Measurements from ENCODE around the gene HIC2.
"Not testable (repeated sequence)": the region's sequence is repeated elsewhere in the genome, so short reads cannot be mapped to it uniquely, and the experiment has no call there.

The HIC2 gene, protein sequence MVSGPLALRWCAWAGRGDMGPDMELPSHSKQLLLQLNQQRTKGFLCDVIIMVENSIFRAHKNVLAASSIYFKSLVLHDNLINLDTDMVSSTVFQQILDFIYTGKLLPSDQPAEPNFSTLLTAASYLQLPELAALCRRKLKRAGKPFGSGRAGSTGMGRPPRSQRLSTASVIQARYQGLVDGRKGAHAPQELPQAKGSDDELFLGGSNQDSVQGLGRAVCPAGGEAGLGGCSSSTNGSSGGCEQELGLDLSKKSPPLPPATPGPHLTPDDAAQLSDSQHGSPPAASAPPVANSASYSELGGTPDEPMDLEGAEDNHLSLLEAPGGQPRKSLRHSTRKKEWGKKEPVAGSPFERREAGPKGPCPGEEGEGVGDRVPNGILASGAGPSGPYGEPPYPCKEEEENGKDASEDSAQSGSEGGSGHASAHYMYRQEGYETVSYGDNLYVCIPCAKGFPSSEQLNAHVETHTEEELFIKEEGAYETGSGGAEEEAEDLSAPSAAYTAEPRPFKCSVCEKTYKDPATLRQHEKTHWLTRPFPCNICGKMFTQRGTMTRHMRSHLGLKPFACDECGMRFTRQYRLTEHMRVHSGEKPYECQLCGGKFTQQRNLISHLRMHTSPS

GRCh38 chr22:21417227-21417746 is at the start of gene HIC2:
TSS of gene HIC2 (plus strand) at chr22:21417371. CDS start at chr22:21442832, 25,461 bp downstream.
- in situ Hi-C loops (cut with MboI; ENCODE audit: low sequenced_read_pairs), result not testable (repeated sequence)

GRCh38 chr22:21368603-21369310 is 48.4 kb upstream of the HIC2 start:
- in situ Hi-C loops (cut with MboI; ENCODE audit: low sequenced_read_pairs), result not testable (repeated sequence)

DNA sequence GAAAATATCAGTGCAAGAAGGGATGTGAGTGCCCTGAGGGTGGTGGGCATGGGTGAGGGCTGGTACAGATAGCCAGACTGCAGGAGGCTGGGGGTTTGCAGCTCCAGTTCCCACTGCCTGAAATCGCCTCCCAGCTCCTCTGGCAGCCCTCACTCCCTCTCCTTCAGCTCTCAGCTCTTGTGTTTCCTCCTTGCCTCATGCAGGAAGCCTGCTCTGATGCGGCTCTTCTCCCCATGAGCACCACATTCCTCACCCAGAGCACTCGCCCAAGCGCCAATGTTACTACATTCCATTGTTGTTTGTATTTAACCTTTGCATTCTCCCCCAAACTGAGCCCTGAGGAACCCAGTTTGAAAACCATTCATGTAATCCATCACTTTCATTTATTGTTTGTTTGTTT is 41.3 kb upstream of the HIC2 start:
- in situ Hi-C loops (cut with MboI; ENCODE audit: low sequenced_read_pairs), result not testable (repeated sequence)

GRCh38 chr22:21383701-21384467 is 33.3 kb upstream of the HIC2 start, which contains the start of gene RIMBP3B:
TSS of gene RIMBP3B (plus strand) at chr22:21383751. CDS start at chr22:21383859, 108 bp downstream.
- in situ Hi-C loops (cut with MboI; ENCODE audit: low sequenced_read_pairs), result not testable (repeated sequence)

- in situ Hi-C loops (cut with MboI; ENCODE audit: low sequenced_read_pairs), result not testable (repeated sequence)
Measured at GRCh38 chr22:21384468-21385357, 32.5 kb upstream of the HIC2 start.

DNA sequence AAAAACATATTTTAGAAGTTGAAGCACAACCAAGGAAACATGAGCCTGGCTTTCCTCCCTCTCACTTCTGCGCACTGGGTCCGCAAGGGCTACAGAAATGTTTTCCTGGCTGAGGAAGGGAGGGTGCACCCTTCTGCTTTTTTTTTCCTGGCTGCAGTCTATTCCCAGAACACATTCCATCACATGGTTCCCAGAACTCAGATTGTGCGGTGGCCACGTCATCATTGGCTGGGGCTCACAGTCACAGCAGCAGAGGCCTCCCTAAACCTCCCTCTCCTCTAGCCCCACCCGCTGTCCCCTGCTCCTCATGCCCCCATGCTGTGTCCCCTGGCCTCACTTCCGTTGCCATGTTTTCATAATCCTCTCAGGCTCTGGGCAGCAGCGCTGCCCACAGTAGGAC is 27.7 kb upstream of the HIC2 start:
- in situ Hi-C loops (cut with MboI; ENCODE audit: low sequenced_read_pairs), result not testable (repeated sequence)

GRCh38 chr22:21390013-21390412 is 27.2 kb upstream of the HIC2 start:
- in situ Hi-C loops (cut with MboI; ENCODE audit: low sequenced_read_pairs), result not testable (repeated sequence)

DNA sequence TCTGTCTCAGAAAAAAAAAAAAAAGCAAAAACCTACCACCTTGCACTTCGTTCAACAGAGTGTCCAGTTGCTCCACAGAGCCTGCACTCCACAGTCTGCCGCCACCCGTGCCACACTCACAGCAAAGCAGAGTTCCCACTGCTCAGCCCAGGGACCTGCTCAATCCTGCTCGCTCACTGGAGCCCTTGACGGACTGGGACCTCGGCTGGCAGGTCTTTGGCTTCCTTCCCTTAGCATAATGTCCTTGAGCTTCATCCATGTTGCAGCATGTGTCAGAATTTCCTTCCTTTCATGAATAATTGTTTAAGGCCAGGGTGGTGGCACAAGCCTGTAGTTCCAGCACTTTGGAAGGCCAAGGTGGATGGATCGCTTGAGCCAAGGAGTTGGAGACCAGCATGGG is 22.6 kb upstream of the HIC2 start:
- in situ Hi-C loops (cut with MboI; ENCODE audit: low sequenced_read_pairs), result not testable (repeated sequence)

GRCh38 chr22:21401197-21401969 is 15.8 kb upstream of the HIC2 start:
- in situ Hi-C loops (cut with MboI; ENCODE audit: low sequenced_read_pairs), result not testable (repeated sequence)

- in situ Hi-C loops (cut with MboI; ENCODE audit: low sequenced_read_pairs), result not testable (repeated sequence)
Measured at GRCh38 chr22:21402763-21403314, 14.3 kb upstream of the HIC2 start.

DNA sequence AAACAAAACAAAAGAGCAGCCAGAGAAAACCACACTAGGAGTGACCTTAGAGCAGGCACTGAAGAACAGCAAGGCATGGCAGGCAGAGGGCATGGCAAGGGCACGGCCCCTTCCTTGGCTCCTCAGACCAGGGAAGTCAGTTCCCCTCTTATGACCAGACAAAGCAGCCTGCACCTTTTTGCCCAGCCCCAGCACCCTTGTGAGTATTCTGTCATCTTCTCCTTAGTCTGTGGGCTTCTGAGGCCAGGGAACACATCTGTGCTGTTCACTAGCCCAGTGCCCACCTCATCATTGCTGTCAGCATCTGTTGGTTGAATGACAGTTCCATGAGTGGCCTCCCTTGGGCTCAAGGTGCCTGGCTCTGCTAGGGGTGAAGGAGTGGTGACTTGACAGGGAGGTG is 10.0 kb upstream of the HIC2 start:
- in situ Hi-C loops (cut with MboI; ENCODE audit: low sequenced_read_pairs), result not testable (repeated sequence)

DNA sequence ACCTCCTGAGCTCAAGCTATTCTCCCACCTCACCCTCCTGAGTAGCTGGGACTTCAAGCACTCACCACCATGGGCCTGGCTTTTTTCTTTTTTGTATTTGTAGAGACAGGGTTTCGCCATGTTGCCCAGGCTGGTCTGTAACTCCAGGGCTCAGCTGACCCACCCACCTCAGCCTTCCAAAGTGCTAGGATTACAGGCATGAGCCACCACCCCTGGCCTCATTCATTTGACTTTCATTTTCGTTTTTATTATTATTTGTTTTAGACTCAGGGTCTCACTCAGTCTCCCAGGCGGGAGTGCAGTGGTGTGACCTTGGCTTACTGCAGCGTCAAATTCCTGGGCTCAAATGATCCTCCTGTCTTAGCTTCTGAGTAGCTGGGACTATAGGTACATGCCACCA is 9.4 kb upstream of the HIC2 start:
- in situ Hi-C loops (cut with MboI; ENCODE audit: low sequenced_read_pairs), result not testable (repeated sequence)

DNA sequence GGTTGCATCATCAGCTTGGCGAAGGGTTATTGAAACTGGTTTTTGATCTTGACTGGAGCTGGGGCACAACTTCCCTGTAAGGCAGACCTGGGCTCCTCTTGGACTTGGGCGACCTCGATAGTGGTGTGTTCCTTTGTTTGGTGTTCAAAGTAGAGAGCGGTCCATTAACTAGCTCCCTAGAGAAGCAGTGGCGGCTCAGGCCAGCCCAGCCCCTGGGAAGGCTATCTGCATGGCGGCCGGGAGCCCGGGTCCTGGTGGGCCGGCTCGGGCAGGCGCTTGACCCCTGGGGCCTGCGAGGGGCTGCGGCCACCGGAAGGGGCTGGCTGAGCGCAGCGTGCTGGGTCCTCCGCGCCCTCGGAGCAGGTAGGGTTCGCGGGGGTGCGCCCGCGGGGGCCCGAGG is 796 bp upstream of the HIC2 start:
- in situ Hi-C loops (cut with MboI; ENCODE audit: low sequenced_read_pairs), result not testable (repeated sequence)

GRCh38 chr22:21417853-21418252 is 682 bp downstream of the HIC2 start:
- in situ Hi-C loops (cut with MboI; ENCODE audit: low sequenced_read_pairs), result not testable (repeated sequence)

- in situ Hi-C loops (cut with MboI; ENCODE audit: low sequenced_read_pairs), result not testable (repeated sequence)
Measured at GRCh38 chr22:21418974-21419638, 1.9 kb downstream of the HIC2 start.

DNA sequence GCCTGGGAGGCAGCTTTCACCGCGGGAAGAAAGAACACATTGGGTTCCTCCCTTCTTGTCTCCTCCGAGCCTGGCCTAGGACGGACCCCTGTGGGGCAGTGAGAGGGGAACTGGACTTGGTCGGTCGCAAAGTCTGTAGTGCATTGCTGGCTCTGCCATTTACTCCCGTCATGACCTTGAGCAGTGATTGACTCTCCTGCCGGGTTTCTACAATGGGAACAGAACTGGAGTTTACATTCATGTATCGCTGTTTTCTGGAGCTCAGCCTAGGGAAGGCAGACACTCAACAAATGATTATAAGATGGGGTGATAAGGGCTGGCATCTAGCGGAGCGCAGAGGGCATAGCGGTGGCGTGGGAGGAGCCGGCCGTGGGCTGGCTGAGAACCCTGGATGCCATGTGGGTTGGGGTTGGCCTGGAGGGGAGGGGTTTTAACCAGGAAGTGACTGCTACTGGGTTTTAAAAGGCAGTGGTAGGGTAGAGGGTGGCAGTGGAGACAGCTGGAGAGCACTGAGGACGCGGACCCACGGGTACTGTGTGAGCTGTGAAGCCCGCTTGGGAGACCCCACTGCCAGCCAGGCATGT is 3.1 kb downstream of the HIC2 start:
- in situ Hi-C loops (cut with MboI; ENCODE audit: low sequenced_read_pairs), result not testable (repeated sequence)

DNA sequence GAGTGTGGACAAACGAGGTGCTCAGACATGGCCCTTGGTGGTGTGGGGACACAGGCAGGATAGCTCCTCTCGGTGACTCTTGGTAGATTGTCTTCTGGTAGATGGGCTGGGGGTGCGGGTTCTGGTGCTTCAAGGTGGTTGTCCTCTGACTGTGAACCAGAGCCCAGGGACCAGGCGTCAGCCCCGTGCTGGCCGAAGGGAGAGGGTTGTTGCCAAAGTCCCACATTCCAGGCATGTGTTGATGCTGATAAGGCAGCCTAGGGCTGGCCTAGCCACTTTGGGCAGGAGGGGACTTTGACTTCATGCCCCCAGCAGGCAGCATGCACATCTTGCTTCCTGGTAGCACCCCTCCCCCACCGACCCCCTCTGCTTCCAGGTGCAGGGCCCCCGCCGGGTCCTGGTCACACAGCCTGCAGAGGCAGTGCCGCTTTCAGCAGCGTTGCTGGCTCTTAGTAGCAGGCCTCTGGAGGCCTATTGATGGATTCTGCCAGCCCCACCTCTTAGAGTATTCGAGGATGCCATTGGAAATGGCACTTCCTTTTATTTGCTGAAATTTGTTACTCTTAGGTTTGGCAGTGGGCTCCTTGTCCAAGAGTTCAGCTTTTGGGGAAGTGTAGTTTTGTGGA is 7.0 kb downstream of the HIC2 start:
- in situ Hi-C loops (cut with MboI; ENCODE audit: low sequenced_read_pairs), result not testable (repeated sequence)

Measured in HL-60/S4 treated with phorbol 12-myristate 13-acetate at 8.2 ng/mL for 4 days and 3 days (cell line).